PFSK-1 (cell line): ENCODE results near the gene CBR1.

Experiments used
- FOXP2 ChIP-seq: optimal IDR thresholded peaks from 2 replicates; pipeline ENCODE3; 2011; ENCODE audit warnings: borderline replicate concordance, control low read depth, inconsistent platforms; ENCODE audit not compliant: insufficient read depth; ENCODE audit errors: extremely low read length, extremely low read depth
- POLR2AphosphoS5 ChIP-seq: IDR thresholded peaks from 2 replicates; pipeline ENCODE4 v1.6.1; 2012; ENCODE audit warnings: low read depth, mild to moderate bottlenecking, control low read depth, low read length, moderate library complexity
- SIN3A ChIP-seq: IDR thresholded peaks from 2 replicates; pipeline ENCODE4 v1.6.1; 2012; ENCODE audit warnings: mild to moderate bottlenecking, low read length, moderate library complexity, borderline replicate concordance; ENCODE audit not compliant: insufficient read depth
- TAF1 ChIP-seq: IDR thresholded peaks from 2 replicates; pipeline ENCODE4 v1.6.1; 2012; ENCODE audit warnings: low read length, control low read depth, borderline replicate concordance; ENCODE audit not compliant: insufficient read depth
- TF ChIP-seq, protein P1 (sequence below), 2 experiments: IDR thresholded peaks; 2 replicates each; pipeline versions ENCODE4 v1.6.1 to v1.8.0; 2011 to 2012; ENCODE audit warnings: low read depth in 2 of 2, low read length in 2 of 2, control low read depth in 1 of 2, inconsistent platforms in 1 of 2, mild to moderate bottlenecking in 1 of 2, moderate library complexity in 1 of 2; ENCODE audit not compliant: insufficient read depth in 1 of 2

CBR1 gene

DNA sequence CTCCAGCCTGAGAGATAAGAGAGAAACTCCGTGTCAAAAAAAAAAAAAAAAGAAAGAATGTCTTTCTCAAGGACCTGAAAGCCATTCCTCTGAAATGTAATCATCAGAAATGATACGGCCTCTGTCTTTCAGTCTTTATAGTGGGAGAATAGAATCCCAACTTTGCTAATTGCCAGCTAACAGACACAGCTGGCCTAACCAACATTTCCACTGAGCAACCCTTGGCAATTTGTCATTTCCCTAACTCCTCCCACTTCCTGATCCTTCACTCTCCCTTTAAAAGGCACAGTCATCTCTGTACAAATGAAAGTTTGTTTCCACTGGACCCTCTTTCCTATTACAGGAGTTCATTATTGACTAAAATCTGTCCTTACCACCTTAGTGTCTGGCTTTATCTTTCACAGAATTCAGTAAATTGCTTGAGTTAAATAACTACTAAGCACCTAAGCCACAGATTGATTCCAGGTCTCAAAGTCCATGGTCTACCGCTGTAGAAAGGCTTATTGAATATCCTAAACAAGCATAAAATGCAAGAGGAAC, 4.3 kb upstream of the CBR1 start:
- TF ChIP-seq, protein P1, sequence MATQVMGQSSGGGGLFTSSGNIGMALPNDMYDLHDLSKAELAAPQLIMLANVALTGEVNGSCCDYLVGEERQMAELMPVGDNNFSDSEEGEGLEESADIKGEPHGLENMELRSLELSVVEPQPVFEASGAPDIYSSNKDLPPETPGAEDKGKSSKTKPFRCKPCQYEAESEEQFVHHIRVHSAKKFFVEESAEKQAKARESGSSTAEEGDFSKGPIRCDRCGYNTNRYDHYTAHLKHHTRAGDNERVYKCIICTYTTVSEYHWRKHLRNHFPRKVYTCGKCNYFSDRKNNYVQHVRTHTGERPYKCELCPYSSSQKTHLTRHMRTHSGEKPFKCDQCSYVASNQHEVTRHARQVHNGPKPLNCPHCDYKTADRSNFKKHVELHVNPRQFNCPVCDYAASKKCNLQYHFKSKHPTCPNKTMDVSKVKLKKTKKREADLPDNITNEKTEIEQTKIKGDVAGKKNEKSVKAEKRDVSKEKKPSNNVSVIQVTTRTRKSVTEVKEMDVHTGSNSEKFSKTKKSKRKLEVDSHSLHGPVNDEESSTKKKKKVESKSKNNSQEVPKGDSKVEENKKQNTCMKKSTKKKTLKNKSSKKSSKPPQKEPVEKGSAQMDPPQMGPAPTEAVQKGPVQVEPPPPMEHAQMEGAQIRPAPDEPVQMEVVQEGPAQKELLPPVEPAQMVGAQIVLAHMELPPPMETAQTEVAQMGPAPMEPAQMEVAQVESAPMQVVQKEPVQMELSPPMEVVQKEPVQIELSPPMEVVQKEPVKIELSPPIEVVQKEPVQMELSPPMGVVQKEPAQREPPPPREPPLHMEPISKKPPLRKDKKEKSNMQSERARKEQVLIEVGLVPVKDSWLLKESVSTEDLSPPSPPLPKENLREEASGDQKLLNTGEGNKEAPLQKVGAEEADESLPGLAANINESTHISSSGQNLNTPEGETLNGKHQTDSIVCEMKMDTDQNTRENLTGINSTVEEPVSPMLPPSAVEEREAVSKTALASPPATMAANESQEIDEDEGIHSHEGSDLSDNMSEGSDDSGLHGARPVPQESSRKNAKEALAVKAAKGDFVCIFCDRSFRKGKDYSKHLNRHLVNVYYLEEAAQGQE (IDR thresholded peaks at IDR 0.05; ENCODE audit: insufficient read depth in 1 of 2, low read depth in 2 of 2, low read length in 2 of 2), result no peak
- TF ChIP-seq SIN3A (no peak), POLR2AphosphoS5 (no peak), FOXP2 (no peak), TAF1 (no peak)

DNA sequence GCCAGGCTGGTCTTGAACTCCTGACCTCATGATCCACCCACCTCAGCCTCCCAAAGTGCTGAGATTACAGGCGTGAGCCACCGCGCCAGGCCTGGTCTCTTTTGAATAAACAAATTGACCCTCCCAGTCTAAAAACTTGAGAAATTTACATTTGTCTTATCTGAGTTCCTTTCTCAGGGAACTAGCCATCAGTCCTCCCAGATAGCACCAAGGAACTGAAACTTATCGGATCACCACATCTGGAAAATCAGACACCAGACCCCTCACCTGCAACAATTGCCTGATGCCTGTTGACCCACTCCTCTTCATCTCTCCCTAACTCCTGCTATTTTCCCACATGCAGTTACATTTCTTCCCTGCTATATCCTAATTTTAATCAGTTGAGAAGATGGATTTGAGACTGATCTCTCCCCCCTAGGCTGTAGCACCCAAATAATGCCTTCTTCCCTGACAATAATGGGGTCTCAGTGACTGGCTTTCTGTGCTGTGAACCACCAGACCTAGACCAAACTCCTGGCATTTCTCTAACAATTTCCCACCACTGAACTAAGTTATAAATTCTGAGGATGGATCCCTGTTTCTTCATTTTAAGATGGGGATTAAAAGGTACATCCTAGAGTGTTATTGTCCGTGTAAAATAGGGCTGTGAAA, 951 bp upstream of the CBR1 start:
- TF ChIP-seq, protein P1 (IDR thresholded peaks at IDR 0.05; ENCODE audit: insufficient read depth in 1 of 2, low read depth in 2 of 2, low read length in 2 of 2), result no peak
- no peak for TF ChIP-seq FOXP2

DNA sequence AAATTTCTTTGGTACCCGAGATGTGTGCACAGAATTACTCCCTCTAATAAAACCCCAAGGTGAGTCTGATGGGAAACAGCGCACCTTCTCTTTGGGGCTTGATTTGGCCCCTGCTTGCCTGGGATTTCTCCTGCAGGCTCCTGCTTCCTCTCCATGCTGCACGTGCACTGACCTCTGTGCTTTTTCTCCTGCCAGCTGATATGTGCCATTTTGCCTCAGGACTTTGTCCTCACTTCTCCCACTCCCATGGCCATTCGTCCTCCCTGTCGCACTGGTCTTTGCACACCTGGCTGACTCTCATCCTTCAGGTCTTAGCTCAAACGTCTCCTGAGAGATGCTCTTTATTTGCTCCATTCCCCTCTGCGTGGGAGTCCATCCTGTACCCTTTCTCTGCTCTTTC, 1.2 kb downstream of the CBR1 start:
- TF ChIP-seq POLR2AphosphoS5 (no peak), FOXP2 (no peak), SIN3A (no peak), TAF1 (no peak)
- TF ChIP-seq, protein P1 (IDR thresholded peaks at IDR 0.05; ENCODE audit: insufficient read depth in 1 of 2, low read depth in 2 of 2, low read length in 2 of 2), result no peak

DNA sequence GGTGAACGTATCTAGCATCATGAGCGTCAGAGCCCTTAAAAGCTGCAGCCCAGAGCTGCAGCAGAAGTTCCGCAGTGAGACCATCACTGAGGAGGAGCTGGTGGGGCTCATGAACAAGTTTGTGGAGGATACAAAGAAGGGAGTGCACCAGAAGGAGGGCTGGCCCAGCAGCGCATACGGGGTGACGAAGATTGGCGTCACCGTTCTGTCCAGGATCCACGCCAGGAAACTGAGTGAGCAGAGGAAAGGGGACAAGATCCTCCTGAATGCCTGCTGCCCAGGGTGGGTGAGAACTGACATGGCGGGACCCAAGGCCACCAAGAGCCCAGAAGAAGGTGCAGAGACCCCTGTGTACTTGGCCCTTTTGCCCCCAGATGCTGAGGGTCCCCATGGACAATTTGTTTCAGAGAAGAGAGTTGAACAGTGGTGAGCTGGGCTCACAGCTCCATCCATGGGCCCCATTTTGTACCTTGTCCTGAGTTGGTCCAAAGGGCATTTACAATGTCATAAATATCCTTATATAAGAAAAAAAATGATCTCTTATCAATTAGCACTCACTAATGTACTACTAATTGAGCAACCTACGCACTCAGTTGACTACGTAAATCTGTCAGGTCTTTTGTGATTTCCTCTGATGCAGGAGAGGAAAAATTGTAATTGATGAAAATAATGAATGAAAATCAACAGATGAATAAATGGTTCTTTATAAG, 2.8 kb downstream of the CBR1 start:
- no peak for TF ChIP-seq FOXP2

DNA sequence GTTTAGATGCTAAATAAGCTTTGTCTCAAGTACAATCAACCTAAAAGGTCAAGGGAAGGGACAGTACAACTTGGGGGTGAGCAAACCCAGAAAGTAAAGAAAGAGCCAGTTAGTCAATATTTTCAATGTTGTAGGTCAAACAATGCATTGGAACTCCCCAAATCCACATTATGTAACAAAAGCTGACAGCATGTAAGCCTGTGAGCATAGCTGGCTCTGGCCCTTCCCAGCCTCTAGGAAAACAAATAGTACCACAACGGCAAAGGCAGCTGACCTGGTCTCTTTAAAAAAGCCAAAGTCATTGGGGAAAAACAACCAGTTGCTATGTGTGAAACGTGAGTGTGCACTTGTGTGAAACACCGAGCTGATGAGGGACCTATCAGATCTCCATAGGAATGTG, 3.4 kb downstream of the CBR1 start:
- TF ChIP-seq TAF1, result no peak
- TF ChIP-seq, protein P1 (IDR thresholded peaks at IDR 0.05; ENCODE audit: insufficient read depth in 1 of 2, low read depth in 2 of 2, low read length in 2 of 2), result no peak
- TF ChIP-seq POLR2AphosphoS5, result no peak
